HCT116 (cell line): ENCODE measurements around the gene OPCML. TPM values are rescaled to one million over a fixed set of nuclear protein-coding genes. Genes with fewer than 3 reads are reported as not detected.

Source experiments
- ATAC-seq: fragments of 200-7000 bp; cut with Tn5 transposase; 2 replicates; pipeline ENCODE4 v1.9.1; 2020; ENCODE audit warnings: mild to moderate bottlenecking, moderate library complexity
- BruUV-seq: library from RNA; stranded (reverse); fragments of 400-500 nt; replicated peaks from 2 replicates; lab custom pipeline; 2021; lab: Mats Ljungman, UMichigan
- CTCF ChIA-PET: fragments of 300-600 bp; sonication (Branson Sonifier 250); formaldehyde crosslinking; loops from one replicate; lab custom pipeline; 2021; ENCODE audit warnings: antibody characterized with exemption; lab: Charles Lee
- POLR2A ChIA-PET: fragments of 300-600, 350-600 bp; sonication (Branson Sonifier 250); formaldehyde crosslinking; loops from one replicate; lab custom pipeline; 2021; ENCODE audit warnings: antibody characterized with exemption; lab: Charles Lee
- RAD21 ChIA-PET, 2 experiments: fragments of 300-600 bp; sonication (Branson Sonifier 250); formaldehyde crosslinking; loops; one replicate each; lab custom pipeline; 2023; ENCODE audit warnings: low total read pairs in 2 of 2; ENCODE audit not compliant: uncharacterized antibody in 2 of 2, unreplicated experiment in 2 of 2, low non-redundant PET in 1 of 2; lab: Charles Lee
- DNase-seq: peaks from one replicate; pipeline ENCODE4 v3.0.0-alpha.2; 2010; ENCODE audit warnings: low read depth, low spot score
- H2AFZ ChIP-seq: fragments of 200-600 bp; shearing (Covaris generic), sonication (generic); 2 replicates; pipeline ENCODE4 v1.6.1; 2017; ENCODE audit warnings: low read depth, mixed run types, mixed read lengths, antibody characterized with exemption, low read length; ENCODE audit not compliant: poor library complexity, severe bottlenecking
- H3K27ac ChIP-seq: 2 replicates; pipeline ENCODE4 v1.5.1; 2012; ENCODE audit warnings: low read depth, low read length
- H3K27me3 ChIP-seq: fragments of 200-600 bp; sonication (generic); 2 replicates; pipeline ENCODE4 v1.6.1; 2016; ENCODE audit warnings: mixed run types, low read length, mixed read lengths; ENCODE audit not compliant: insufficient read depth
- H3K36me3 ChIP-seq, 2 experiments: fragments of 200-500 bp in 1 of 2; fragments of 200-600 bp in 1 of 2; sonication (Bioruptor generic) in 1 of 2; sonication (generic) in 1 of 2; 2 replicates each; pipeline versions ENCODE4 v1.5.1 to v1.6.1; 2014 to 2016; ENCODE audit warnings: low read length in 2 of 2, inconsistent platforms in 1 of 2, mixed read lengths in 1 of 2, mixed run types in 1 of 2; ENCODE audit not compliant: insufficient read depth in 2 of 2, control insufficient read depth in 1 of 2
- H3K4me1 ChIP-seq, 2 experiments: fragments of 200-600 bp in 1 of 2; sonication (generic) in 1 of 2; 2 replicates each; pipeline versions ENCODE4 v1.5.1 to v1.6.1; 2012 to 2017; ENCODE audit warnings: low read length in 2 of 2, inconsistent platforms in 1 of 2, mild to moderate bottlenecking in 1 of 2, mixed read lengths in 1 of 2, mixed run types in 1 of 2, moderate library complexity in 1 of 2; ENCODE audit not compliant: insufficient read depth in 2 of 2, control insufficient read depth in 1 of 2
- H3K4me2 ChIP-seq: fragments of 200-600 bp; sonication (generic); 2 replicates; pipeline ENCODE4 v1.6.1; 2017; ENCODE audit warnings: mixed run types, low read length, mixed read lengths
- H3K4me3 ChIP-seq, 2 experiments: fragments of 200-600 bp in 1 of 2; sonication (generic) in 1 of 2; replicated peaks in 1 of 2; 2 replicates each; pipeline ENCODE4 v1.5.1; 2011 to 2016; ENCODE audit warnings: low read length in 2 of 2, control low read depth in 1 of 2, low read depth in 1 of 2, mild to moderate bottlenecking in 1 of 2, mixed read lengths in 1 of 2, mixed run types in 1 of 2
- H3K79me2 ChIP-seq: fragments of 200-600 bp; sonication (generic); 2 replicates; pipeline ENCODE4 v1.6.1; 2017; ENCODE audit warnings: mild to moderate bottlenecking, mixed run types, low read length, moderate library complexity, mixed read lengths; ENCODE audit not compliant: insufficient read depth
- H3K9ac ChIP-seq: fragments of 200-600 bp; sonication (generic); 2 replicates; pipeline ENCODE4 v1.6.1; 2016; ENCODE audit warnings: low read length, mixed read lengths
- H3K9me2 ChIP-seq: fragments of 200-600 bp; sonication (generic), shearing (Covaris generic); 2 replicates; pipeline ENCODE4 v1.6.1; 2017; ENCODE audit warnings: mixed run types, mild to moderate bottlenecking, moderate library complexity; ENCODE audit not compliant: insufficient read depth
- H3K9me3 ChIP-seq, 2 experiments: fragments of 200-500 bp in 1 of 2; fragments of 200-600 bp in 1 of 2; sonication (Bioruptor generic) in 1 of 2; sonication (generic) in 1 of 2; 2 replicates each; pipeline ENCODE4 v1.6.1; 2014 to 2017; ENCODE audit warnings: low read length in 2 of 2, mixed read lengths in 2 of 2, inconsistent platforms in 1 of 2, low read depth in 1 of 2, mild to moderate bottlenecking in 1 of 2, mixed run types in 1 of 2, moderate library complexity in 1 of 2; ENCODE audit not compliant: control insufficient read depth in 1 of 2, insufficient read depth in 1 of 2
- H4K20me1 ChIP-seq: fragments of 200-600 bp; sonication (generic), shearing (Covaris generic); 2 replicates; pipeline ENCODE4 v1.6.1; 2017; ENCODE audit warnings: mixed run types, mild to moderate bottlenecking, moderate library complexity; ENCODE audit not compliant: insufficient read depth
- CBX3 ChIP-seq: IDR thresholded peaks from 2 replicates; pipeline ENCODE4 v1.6.1; 2012; ENCODE audit warnings: low read depth
- CEBPB ChIP-seq: IDR thresholded peaks from 2 replicates; pipeline ENCODE4 v1.6.1; 2012; ENCODE audit warnings: low read depth
- EGR1 ChIP-seq: IDR thresholded peaks from 2 replicates; pipeline ENCODE4 v1.6.1; 2012; ENCODE audit warnings: low read depth
- EZH2 ChIP-seq: fragments of 200-600 bp; sonication (generic); IDR thresholded peaks from 2 replicates; pipeline ENCODE4 v1.6.1; 2017; ENCODE audit warnings: antibody characterized with exemption, mixed run types
- EZH2phosphoT487 ChIP-seq: fragments of 200-600 bp; IDR thresholded peaks from 2 replicates; pipeline ENCODE4 v1.6.1; 2018; ENCODE audit warnings: antibody characterized with exemption, borderline replicate concordance
- FOSL1 ChIP-seq: IDR thresholded peaks from 2 replicates; pipeline ENCODE4 v1.6.1; 2012; ENCODE audit warnings: low read depth
- JUND ChIP-seq: IDR thresholded peaks from 2 replicates; pipeline ENCODE4 v1.6.1; 2012
- POLR2AphosphoS5 ChIP-seq: IDR thresholded peaks from 2 replicates; pipeline ENCODE4 v1.6.1; 2011; ENCODE audit warnings: mild to moderate bottlenecking, low read depth, low read length, moderate library complexity
- RAD21 ChIP-seq: IDR thresholded peaks from 2 replicates; pipeline ENCODE4 v1.6.1; 2012; ENCODE audit warnings: low read depth, mild to moderate bottlenecking
- SIN3A ChIP-seq: IDR thresholded peaks from 2 replicates; pipeline ENCODE4 v1.6.1; 2012; ENCODE audit warnings: low read depth
- SP1 ChIP-seq: IDR thresholded peaks from 2 replicates; pipeline ENCODE4 v1.6.1; 2012; ENCODE audit warnings: low read depth
- SRF ChIP-seq: IDR thresholded peaks from 2 replicates; pipeline ENCODE4 v1.6.1; 2012; ENCODE audit warnings: low read depth
- TCF7L2 ChIP-seq: IDR thresholded peaks from 2 replicates; pipeline ENCODE4 v1.7.0; 2011; ENCODE audit warnings: borderline replicate concordance, inconsistent platforms; ENCODE audit not compliant: insufficient read depth, insufficient read length; ENCODE audit errors: extremely low read depth
- YY1 ChIP-seq: IDR thresholded peaks from 2 replicates; pipeline ENCODE4 v1.6.1; 2011; ENCODE audit warnings: low read length, low read depth, moderate library complexity, mild to moderate bottlenecking; ENCODE audit not compliant: insufficient replicate concordance; ENCODE audit errors: extremely low read depth
- ZFX ChIP-seq: fragments of 450-650 bp; IDR thresholded peaks from 2 replicates; pipeline ENCODE4 v1.6.1; 2017
- ZNF274 ChIP-seq: fragments of 200-500 bp; sonication (Bioruptor generic); IDR thresholded peaks from 2 replicates; pipeline ENCODE4 v1.6.1; 2014; ENCODE audit warnings: mild to moderate bottlenecking, low read depth, low read length, inconsistent platforms
- intact Hi-C: fragments of 100-400 bp; cut with micrococcal nuclease; formaldehyde crosslinking; loops from 2 replicates; pipeline ENCODE4 v1.10.0; 2022
- total RNA-seq: library from RNA; stranded (reverse); gene quantifications from one replicate; pipeline ENCODE4 v1.2.1, GENCODE V29; 2021; ENCODE audit not compliant: unreplicated experiment
- TF ChIP-seq, protein P1 (sequence below), 3 experiments: fragments of 200-600 bp in 1 of 3; sonication (generic) in 1 of 3; IDR thresholded peaks in 2 of 3; conservative IDR thresholded peaks in 1 of 3; 2 replicates each; pipeline ENCODE4 v1.5.1; 2012 to 2017; ENCODE audit warnings: low read depth in 2 of 3, low read length in 2 of 3, antibody characterized with exemption in 1 of 3, borderline replicate concordance in 1 of 3, control low read depth in 1 of 3, mild to moderate bottlenecking in 1 of 3, mixed read lengths in 1 of 3, mixed run types in 1 of 3, moderate library complexity in 1 of 3; ENCODE audit not compliant: insufficient read depth in 1 of 3
- TF ChIP-seq, protein P2 (sequence below): IDR thresholded peaks from 2 replicates; pipeline ENCODE4 v1.6.1; 2012
- TF ChIP-seq, protein P3 (sequence below): IDR thresholded peaks from 2 replicates; pipeline ENCODE4 v1.6.1; 2012

The OPCML gene
- total RNA-seq, 1 experiment from 2014 or later: not detected

DNA sequence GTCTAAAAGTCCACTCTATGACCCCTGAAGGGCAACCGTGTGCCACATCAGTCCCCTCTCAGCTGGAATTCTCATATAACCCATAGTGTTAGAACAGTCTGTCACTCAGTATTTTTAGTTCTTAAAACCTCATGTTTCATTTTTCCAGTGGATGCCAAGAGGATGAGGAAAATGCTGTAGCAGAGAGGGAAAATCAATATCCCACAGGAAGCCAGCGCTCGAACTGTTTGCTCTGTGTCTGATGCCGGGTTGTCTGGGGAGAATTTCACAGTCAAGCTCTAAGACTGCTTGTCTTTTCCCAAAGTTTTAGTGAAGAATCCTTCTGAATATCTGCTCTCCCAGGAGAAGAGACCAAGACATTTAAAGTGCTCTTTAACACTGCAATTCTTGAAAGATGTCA, 360.9 kb downstream of the OPCML start (continued):
- TF ChIP-seq, protein P1, sequence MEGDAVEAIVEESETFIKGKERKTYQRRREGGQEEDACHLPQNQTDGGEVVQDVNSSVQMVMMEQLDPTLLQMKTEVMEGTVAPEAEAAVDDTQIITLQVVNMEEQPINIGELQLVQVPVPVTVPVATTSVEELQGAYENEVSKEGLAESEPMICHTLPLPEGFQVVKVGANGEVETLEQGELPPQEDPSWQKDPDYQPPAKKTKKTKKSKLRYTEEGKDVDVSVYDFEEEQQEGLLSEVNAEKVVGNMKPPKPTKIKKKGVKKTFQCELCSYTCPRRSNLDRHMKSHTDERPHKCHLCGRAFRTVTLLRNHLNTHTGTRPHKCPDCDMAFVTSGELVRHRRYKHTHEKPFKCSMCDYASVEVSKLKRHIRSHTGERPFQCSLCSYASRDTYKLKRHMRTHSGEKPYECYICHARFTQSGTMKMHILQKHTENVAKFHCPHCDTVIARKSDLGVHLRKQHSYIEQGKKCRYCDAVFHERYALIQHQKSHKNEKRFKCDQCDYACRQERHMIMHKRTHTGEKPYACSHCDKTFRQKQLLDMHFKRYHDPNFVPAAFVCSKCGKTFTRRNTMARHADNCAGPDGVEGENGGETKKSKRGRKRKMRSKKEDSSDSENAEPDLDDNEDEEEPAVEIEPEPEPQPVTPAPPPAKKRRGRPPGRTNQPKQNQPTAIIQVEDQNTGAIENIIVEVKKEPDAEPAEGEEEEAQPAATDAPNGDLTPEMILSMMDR (IDR thresholded peaks at IDR 0.05 in 2 of 3, conservative IDR thresholded peaks at IDR 0.05 in 1 of 3; ENCODE audit: borderline replicate concordance in 1 of 3, insufficient read depth in 1 of 3, low read depth in 2 of 3, low read length in 2 of 3): no peak
- TF ChIP-seq ZNF274 (no peak), JUND (no peak), RAD21 (no peak), POLR2AphosphoS5 (no peak), CEBPB (no peak), ZFX (no peak), CBX3 (no peak), FOSL1 (no peak), EZH2 (no peak), EZH2phosphoT487 (no peak)
- TF ChIP-seq, protein P2, sequence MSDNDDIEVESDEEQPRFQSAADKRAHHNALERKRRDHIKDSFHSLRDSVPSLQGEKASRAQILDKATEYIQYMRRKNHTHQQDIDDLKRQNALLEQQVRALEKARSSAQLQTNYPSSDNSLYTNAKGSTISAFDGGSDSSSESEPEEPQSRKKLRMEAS: no peak

DNA sequence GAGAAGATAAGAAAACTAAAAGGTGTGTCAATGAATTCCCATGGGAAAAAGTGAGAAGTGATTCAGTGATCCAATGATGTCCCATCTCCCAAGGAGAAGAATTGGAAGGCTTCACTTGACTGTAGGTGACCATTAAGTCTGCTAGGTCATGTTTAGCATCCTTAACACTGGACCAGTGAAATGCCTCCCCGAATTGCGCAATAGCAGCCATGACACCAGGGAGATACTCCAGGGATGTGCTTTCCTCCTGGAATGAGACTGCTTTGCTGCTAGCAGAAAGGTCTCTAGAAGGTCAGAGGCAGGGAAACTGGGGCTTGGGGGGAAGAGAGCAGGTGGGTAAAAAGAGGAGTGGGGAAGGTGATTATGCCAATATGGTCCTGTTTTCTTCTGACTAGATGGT, 364.3 kb downstream of the OPCML start:
- Histone ChIP-seq H3K27ac (no peak overlapping the region), H2AFZ (no peak overlapping the region), H3K4me1 (no peaks in the 10 kb centered on the region), H3K79me2 (no peaks in the 10 kb centered on the region), H3K4me2 (no peak overlapping the region), H3K9me2 (no peaks in the 10 kb centered on the region), H3K4me3 (no peak overlapping the region), H3K9me3 (peaks cover 14 to 17% of the 10 kb centered on the region in 2 experiments; a peak in 2 of 4 replicates), H3K36me3 (no peaks in the 10 kb centered on the region), H3K9ac (no peak overlapping the region), H3K27me3 (no peaks in the 10 kb centered on the region), H4K20me1 (no peaks in the 10 kb centered on the region)
- ChIA-PET CTCF (no interaction called here), POLR2A (no interaction called here), RAD21 (no interaction called here)
- DNase-seq: no peak
- ATAC-seq: no peak
- intact Hi-C loops: no loop called here
- no TSS peak for BruUV-seq
- TF ChIP-seq JUND (no peak), YY1 (no peak), EZH2 (no peak), CBX3 (no peak), FOSL1 (no peak), EGR1 (no peak), SRF (no peak), SIN3A (no peak), RAD21 (no peak), POLR2AphosphoS5 (no peak), TCF7L2 (no peak), SP1 (no peak)
- TF ChIP-seq, protein P2: no peak
- TF ChIP-seq, protein P1 (IDR thresholded peaks at IDR 0.05 in 2 of 3, conservative IDR thresholded peaks at IDR 0.05 in 1 of 3; ENCODE audit: borderline replicate concordance in 1 of 3, insufficient read depth in 1 of 3, low read depth in 2 of 3, low read length in 2 of 3): no peak
- TF ChIP-seq, protein P3, sequence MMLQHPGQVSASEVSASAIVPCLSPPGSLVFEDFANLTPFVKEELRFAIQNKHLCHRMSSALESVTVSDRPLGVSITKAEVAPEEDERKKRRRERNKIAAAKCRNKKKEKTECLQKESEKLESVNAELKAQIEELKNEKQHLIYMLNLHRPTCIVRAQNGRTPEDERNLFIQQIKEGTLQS: no peak
